ENCODE measurements around the gene CD99. TPM values are rescaled to one million over a fixed set of nuclear protein-coding genes. Genes with fewer than 3 reads are reported as not detected.
"Not testable (repeated sequence)": the region's sequence is repeated elsewhere in the genome, so short reads cannot be mapped to it uniquely, and the experiment has no call there.

The CD99 gene
- total RNA-seq, 1 donor from 2014 or later: 57.9 TPM

DNA sequence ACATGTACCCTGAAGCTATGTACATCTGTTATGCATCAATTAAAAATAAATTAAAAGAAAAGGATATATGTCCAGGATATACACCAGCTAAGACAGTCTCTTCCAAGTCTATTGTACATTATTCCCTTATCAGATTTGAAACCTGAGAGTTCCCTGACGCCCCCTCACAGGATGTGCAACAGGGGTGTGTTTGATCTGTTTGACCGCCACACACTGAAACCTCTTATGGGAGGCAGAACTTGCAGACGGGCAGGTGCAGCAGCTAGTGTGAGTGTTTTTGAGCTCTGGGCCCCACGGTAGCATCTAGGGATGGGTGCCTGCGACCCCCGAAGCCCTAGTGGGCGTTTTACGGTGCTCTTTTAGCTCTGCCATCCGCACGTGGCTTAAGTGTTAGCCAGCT is 65.5 kb downstream of the CD99 start:
- H3K36me3 ChIP-seq (ENCODE audit: control insufficient read depth, insufficient read depth, low read length): no peaks in the 10 kb centered on the region
- FAIRE-seq (no peak), DNase-seq (ENCODE audit: low read depth) (no peak)
- H3K27me3 ChIP-seq (ENCODE audit: control insufficient read depth, insufficient read depth, low read length): no peaks in the 10 kb centered on the region
- no peak overlapping the region for H3K4me3 ChIP-seq (ENCODE audit: low read depth, low read length)
- no peak for TF ChIP-seq CTCF (IDR thresholded peaks at IDR 0.05; ENCODE audit: insufficient read depth, low read length, severe bottlenecking)

DNA sequence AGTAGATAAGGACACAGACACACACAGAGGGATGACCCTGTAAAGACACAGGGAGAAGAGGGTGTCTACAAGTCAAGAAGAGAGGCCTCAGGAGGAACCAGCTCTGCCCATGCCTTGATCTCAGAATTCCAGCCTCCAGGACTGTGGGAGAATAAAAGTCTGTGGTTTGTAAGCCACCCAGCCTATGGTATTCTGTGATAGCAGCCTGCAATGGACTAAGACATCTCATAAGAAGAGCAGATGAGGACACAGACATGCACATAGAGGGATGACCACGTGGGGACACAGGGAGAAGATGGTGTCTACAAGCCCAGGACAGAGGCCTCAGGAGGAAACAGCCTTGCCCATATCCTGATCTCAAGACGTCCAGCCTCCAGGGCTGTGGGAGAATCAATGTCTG is 70.2 kb downstream of the CD99 start:
- peak; percentile 60 for FAIRE-seq
- H3K27me3 ChIP-seq (ENCODE audit: control insufficient read depth, insufficient read depth, low read length): no peaks in the 10 kb centered on the region
- no peak overlapping the region for H3K4me3 ChIP-seq (ENCODE audit: low read depth, low read length)
- no peak for TF ChIP-seq CTCF (IDR thresholded peaks at IDR 0.05; ENCODE audit: insufficient read depth, low read length, severe bottlenecking)
- no peaks in the 10 kb centered on the region for H3K36me3 ChIP-seq (ENCODE audit: control insufficient read depth, insufficient read depth, low read length)
- DNase-seq (ENCODE audit: low read depth): no peak

DNA sequence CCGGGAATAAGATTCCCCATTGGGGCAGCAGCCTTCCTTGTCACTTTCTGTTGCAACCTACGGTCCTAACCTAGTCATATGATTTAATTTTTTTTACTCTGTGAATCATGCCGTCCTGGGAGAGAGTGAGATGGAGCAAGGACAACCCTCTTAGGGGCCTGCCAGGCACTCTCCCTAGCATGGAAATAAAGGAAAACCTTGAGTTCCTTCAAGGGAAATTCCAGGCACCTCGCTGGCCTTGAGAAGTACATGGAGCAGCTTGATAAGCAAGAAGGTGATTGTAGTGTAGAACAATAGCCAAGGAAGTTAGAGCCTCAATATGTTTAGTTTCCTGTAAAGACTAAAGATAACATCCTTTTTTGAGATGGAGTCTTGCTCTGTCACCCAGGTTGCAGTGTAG is 71.6 kb downstream of the CD99 start:
- H3K27me3 ChIP-seq (ENCODE audit: control insufficient read depth, insufficient read depth, low read length); FAIRE-seq; H3K36me3 ChIP-seq (ENCODE audit: control insufficient read depth, insufficient read depth, low read length); H3K4me3 ChIP-seq (ENCODE audit: low read depth, low read length); DNase-seq (ENCODE audit: low read depth): not testable (repeated sequence)

- not testable (repeated sequence) for FAIRE-seq; H3K36me3 ChIP-seq (ENCODE audit: control insufficient read depth, insufficient read depth, low read length); H3K4me3 ChIP-seq (ENCODE audit: low read depth, low read length); H3K27me3 ChIP-seq (ENCODE audit: control insufficient read depth, insufficient read depth, low read length); DNase-seq (ENCODE audit: low read depth)
Observed at GRCh38 chrX:2764766-2765548, 73.9 kb downstream of the CD99 start.

GRCh38 chrX:2765549-2765830 is 74.4 kb downstream of the CD99 start:
- Histone ChIP-seq H3K27me3 (ENCODE audit: control insufficient read depth, insufficient read depth, low read length) (no peaks in the 10 kb centered on the region), H3K36me3 (ENCODE audit: control insufficient read depth, insufficient read depth, low read length) (no peaks in the 10 kb centered on the region), H3K4me3 (ENCODE audit: low read depth, low read length) (no peak overlapping the region)
- no peak for DNase-seq (ENCODE audit: low read depth)
- TF ChIP-seq CTCF (IDR thresholded peaks at IDR 0.05; ENCODE audit: insufficient read depth, low read length, severe bottlenecking): no peak
- no peak for FAIRE-seq

- FAIRE-seq (no peak), DNase-seq (ENCODE audit: low read depth) (no peak)
- Histone ChIP-seq H3K36me3 (ENCODE audit: control insufficient read depth, insufficient read depth, low read length) (no peaks in the 10 kb centered on the region), H3K27me3 (ENCODE audit: control insufficient read depth, insufficient read depth, low read length) (no peaks in the 10 kb centered on the region), H3K4me3 (ENCODE audit: low read depth, low read length) (no peak overlapping the region)
- no peak for TF ChIP-seq CTCF (IDR thresholded peaks at IDR 0.05; ENCODE audit: insufficient read depth, low read length, severe bottlenecking)
Observed at GRCh38 chrX:2766906-2767305, 75.8 kb downstream of the CD99 start.

Measured in bronchial epithelial cell (primary cell).